Activated CD4-positive, alpha-beta memory T cell treated with anti-CD3 and anti-CD28 coated beads for 36 hours (primary cell): ENCODE measurements around the gene BMS1. TPM values are rescaled to one million over a fixed set of nuclear protein-coding genes. Genes with fewer than 3 reads are reported as not detected.

Source experiments
- CTCF ChIA-PET: fragments of 350-600 bp; sonication (Branson Sonifier 250); formaldehyde crosslinking; loops from one replicate; lab custom pipeline; 2021; ENCODE audit warnings: antibody characterized with exemption, inconsistent platforms; lab: Charles Lee
- POLR2A ChIA-PET: fragments of 350-600 bp; sonication (Branson Sonifier 250); formaldehyde crosslinking; loops from one replicate; lab custom pipeline; 2021; ENCODE audit warnings: antibody characterized with exemption; lab: Charles Lee
- DNase-seq: peaks from one replicate; pipeline ENCODE4 v3.0.0-alpha.2; 2020
- H3K27ac Mint-ChIP-seq: one replicate; pipeline ENCODE4 v1.8.0; 2021; ENCODE audit warnings: mixed read lengths
- H3K27me3 Mint-ChIP-seq: one replicate; pipeline ENCODE4 v1.8.0; 2021; ENCODE audit warnings: mixed read lengths
- H3K36me3 Mint-ChIP-seq: one replicate; pipeline ENCODE4 v1.8.0; 2021; ENCODE audit warnings: mixed read lengths
- H3K4me1 Mint-ChIP-seq: one replicate; pipeline ENCODE4 v1.8.0; 2021; ENCODE audit warnings: low read depth, mixed read lengths
- H3K4me3 Mint-ChIP-seq: one replicate; pipeline ENCODE4 v1.8.0; 2021; ENCODE audit warnings: mild to moderate bottlenecking, mixed read lengths
- H3K9me3 Mint-ChIP-seq: one replicate; pipeline ENCODE4 v1.8.0; 2021; ENCODE audit warnings: mixed read lengths
- intact Hi-C: fragments of 100-400 bp; cut with micrococcal nuclease; formaldehyde crosslinking; loops from one replicate; pipeline ENCODE4 v1.15.1; 2023
- total RNA-seq, 2 experiments: library from RNA; stranded (reverse); gene quantifications; one replicate each; pipeline ENCODE4 v1.2.3, GENCODE V29; 2021

BMS1 gene
- total RNA-seq, 2 experiments from 2014 or later = 25.5 to 25.9 TPM

DNA sequence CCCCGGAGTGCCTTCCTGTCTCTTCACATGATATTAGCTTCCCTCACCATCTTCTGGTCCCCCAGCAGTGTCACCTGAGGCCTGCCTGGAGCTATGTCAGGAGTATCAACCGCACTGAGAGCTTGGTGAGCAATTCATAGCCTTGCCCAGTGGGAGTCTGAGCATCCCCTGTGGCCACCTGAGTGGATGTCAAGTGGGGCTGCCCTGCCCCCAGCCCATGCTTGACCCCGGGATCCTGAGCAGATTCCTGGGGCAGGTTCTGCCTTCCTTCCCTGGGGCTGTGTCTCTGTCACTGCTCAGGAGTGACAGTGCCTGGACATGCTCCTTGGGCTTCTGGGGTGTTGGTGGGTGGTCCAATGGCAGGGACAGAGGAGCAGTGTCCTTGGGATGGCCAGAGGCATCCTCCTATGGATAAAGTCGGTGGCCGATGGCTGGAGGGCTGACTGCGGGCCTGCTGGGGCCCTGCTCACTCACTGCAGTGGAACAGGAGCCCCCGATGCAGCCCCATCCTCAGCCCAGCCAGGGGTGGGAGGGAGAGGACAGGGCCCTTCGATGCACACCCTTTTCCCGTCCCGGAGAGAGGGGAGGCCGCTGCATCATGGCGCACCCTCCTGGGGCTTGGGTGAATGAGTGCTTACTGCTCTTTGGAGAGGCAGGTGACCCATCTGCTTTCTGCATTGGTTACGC lies 95.7 kb downstream of the BMS1 start:
- Mint-ChIP-seq H3K9me3 (peaks cover 16% of the 10 kb centered on the region), H3K36me3 (no peaks in the 10 kb centered on the region), H3K27me3 (no peaks in the 10 kb centered on the region), H3K4me3 (no peak overlapping the region), H3K27ac (no peak overlapping the region), H3K4me1 (no peaks in the 10 kb centered on the region)
- intact Hi-C loops = no loop called here
- ChIA-PET POLR2A (no interaction called here), CTCF (no interaction called here)
- DNase-seq = no peak

DNA sequence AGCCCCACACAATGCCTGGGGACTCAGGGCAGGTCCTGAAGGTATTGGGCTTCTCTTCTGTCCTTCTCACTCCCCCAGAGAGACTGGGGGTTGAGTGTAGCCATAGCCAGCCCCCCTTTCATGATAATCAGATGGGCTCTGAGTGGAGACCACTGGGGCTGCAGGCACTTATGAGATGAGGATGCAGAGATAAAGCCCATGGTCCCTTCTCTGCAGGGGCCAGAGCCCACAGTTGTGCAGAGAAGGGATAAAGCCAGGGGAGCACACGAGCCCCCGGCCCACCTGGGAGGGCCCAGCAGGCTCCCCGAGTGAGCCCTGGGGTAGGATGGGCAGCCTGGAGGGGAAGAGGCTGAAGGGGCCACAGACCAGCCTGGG lies 96.2 kb downstream of the BMS1 start:
- Mint-ChIP-seq H3K9me3 (peaks cover 16% of the 10 kb centered on the region), H3K27ac (no peak overlapping the region), H3K27me3 (no peaks in the 10 kb centered on the region), H3K4me1 (no peaks in the 10 kb centered on the region), H3K4me3 (no peak overlapping the region), H3K36me3 (no peaks in the 10 kb centered on the region)
- no peak for DNase-seq
- ChIA-PET POLR2A (no interaction called here), CTCF (no interaction called here)
- intact Hi-C loops = no loop called here

DNA sequence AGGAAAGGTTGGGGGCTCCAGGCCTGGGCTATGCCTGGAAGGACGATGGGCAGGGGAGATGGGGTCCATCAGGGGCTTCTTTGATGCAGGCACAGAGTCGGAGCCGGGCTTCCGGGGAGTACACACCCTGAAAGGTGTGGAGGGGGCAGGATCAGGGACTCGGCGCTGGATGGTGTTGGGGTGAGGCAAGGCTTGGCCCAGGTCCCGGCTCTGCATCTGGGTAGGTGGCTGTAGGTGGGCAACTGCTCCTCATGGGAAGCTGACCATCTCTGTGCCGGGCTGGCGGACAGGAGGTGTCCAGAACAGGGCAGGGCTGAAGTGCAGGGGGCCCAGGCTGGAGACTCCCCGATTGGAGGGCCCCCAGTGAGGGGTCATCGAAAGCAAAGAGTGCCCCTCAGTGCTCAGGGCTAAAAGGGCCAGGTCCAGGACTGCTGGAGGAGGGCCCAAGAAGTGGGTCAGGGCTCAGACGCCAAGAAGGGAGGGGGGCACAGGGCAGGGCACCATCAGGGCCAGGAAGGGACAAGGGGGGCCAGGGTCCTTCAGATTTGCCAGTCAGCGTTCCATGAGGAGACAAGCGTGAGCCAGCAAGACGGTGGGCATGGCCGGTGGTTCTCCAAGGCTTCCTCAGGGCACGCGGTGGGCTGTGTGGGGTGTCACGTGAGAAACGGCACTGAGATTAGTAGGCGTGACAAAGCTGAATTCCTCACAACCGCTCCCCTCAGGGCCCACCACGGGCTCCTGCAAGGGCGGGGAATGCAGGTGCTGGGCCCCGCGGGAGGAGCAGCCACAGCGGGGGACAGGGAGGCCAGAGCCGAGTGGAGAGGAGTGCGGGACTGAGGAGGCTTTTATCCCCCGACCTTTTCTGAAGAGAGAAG lies 97.0 kb downstream of the BMS1 start:
- intact Hi-C loops = no loop called here
- Mint-ChIP-seq H3K36me3 (no peaks in the 10 kb centered on the region), H3K9me3 (peaks cover 16% of the 10 kb centered on the region), H3K27me3 (no peaks in the 10 kb centered on the region), H3K27ac (no peak overlapping the region), H3K4me1 (no peaks in the 10 kb centered on the region), H3K4me3 (no peak overlapping the region)
- ChIA-PET CTCF (no interaction called here), POLR2A (no interaction called here)
- DNase-seq = no peak

DNA sequence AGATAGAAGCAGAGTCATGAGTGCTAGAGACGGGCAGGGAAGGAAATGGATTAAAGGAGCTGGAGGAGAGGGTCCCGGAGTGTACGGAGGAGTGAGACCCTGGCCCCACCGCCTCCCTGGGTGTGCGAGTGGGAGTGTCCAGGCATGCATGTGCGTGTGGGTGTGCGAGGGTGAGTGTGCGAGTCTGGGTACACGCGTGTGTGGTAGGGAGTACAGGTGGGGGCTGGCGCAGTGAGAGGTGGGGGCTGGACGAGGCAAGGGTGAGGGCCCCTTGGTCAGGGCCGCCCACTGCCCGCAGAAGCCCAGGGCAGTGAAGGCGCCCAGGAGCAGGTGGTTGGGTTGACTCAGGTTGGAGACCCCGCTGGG lies 97.6 kb downstream of the BMS1 start:
- intact Hi-C loops = no loop called here
- CTCF ChIA-PET = no interaction called here
- DNase-seq = no peak
- Mint-ChIP-seq H3K27ac (no peak overlapping the region), H3K36me3 (no peaks in the 10 kb centered on the region), H3K9me3 (peaks cover 16% of the 10 kb centered on the region), H3K4me3 (no peak overlapping the region), H3K27me3 (no peaks in the 10 kb centered on the region), H3K4me1 (no peaks in the 10 kb centered on the region)
- POLR2A ChIA-PET = no interaction called here

DNA sequence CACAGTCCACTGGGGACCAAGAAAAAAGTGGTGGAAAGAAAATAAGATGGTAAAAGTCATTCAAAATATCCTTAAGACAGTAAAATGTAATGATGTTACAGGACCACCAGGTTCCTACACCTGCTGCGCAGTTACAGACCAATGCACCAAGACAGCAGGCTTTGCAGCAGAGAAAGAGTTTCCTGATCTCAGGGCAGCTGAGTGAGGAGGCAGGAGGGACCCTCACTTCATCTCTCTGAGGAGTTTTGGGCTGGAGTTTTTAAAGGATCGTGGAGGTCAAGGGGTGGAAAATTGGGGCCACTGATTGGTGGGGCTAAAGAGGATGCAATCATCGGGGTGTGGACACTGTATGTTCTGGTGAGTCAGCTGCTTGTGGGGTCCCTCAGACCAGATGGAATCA lies 100.0 kb downstream of the BMS1 start:
- Mint-ChIP-seq H3K27ac (no peak overlapping the region), H3K4me1 (no peaks in the 10 kb centered on the region), H3K9me3 (peaks cover 16% of the 10 kb centered on the region), H3K4me3 (no peak overlapping the region), H3K36me3 (no peaks in the 10 kb centered on the region), H3K27me3 (no peaks in the 10 kb centered on the region)
- POLR2A ChIA-PET = no interaction called here
- CTCF ChIA-PET = no interaction called here
- intact Hi-C loops = no loop called here
- DNase-seq = no peak

Other genes with a start within 250 kb of the BMS1 start
- 1 to 10 TPM; 6.4 to 7.3 TPM for gene ZNF33B, start 144.2 kb upstream of the BMS1 start, total RNA-seq